Measurements from ENCODE around the gene TM2D1.

- TF ChIP-seq GATA2 (IDR thresholded peaks at IDR 0.05; ENCODE audit: low read depth, low read length) (no peak), GATA3 (IDR thresholded peaks at IDR 0.05; ENCODE audit: low read depth, low read length) (no peak)
Measured at GRCh38 chr1:61636376-61636775, 88.6 kb downstream of the TM2D1 start.

Measured in SH-SY5Y (cell line).